PC-3 (cell line): ENCODE measurements around the gene DOCK10. TPM values are rescaled to one million over a fixed set of nuclear protein-coding genes. Genes with fewer than 3 reads are reported as not detected.

Experiments
- ATAC-seq: fragments of 200-7000 bp; cut with Tn5 transposase; 2 replicates; pipeline ENCODE4 v1.9.1; 2020; ENCODE audit warnings: mild to moderate bottlenecking, moderate library complexity
- BruUV-seq: library from RNA; stranded (reverse); fragments of 400-500 nt; replicated peaks from 2 replicates; lab custom pipeline; 2021; lab: Mats Ljungman, UMichigan
- CTCF ChIA-PET: fragments of 300-600 bp; sonication (Branson Sonifier 250); formaldehyde crosslinking; loops from one replicate; lab custom pipeline; 2022; ENCODE audit warnings: antibody characterized with exemption; lab: Charles Lee
- POLR2A ChIA-PET: fragments of 300-600 bp; sonication (Branson Sonifier 250); formaldehyde crosslinking; loops from one replicate; lab custom pipeline; 2022; ENCODE audit warnings: antibody characterized with exemption; ENCODE audit not compliant: unreplicated experiment; lab: Charles Lee
- DNase-seq: peaks from one replicate; pipeline ENCODE4 v3.0.0-alpha.2; 2015
- H2AFZ ChIP-seq: fragments of 300-600 bp; sonication (generic); 2 replicates; pipeline ENCODE4 v1.6.0; 2016; ENCODE audit warnings: antibody characterized with exemption, low read length
- H3F3A ChIP-seq: fragments of 300-600 bp; sonication (generic); one replicate; pipeline ENCODE4 v1.6.0; 2017; ENCODE audit warnings: antibody characterized with exemption, low read length, control low read depth, mild to moderate bottlenecking; ENCODE audit not compliant: unreplicated experiment
- H3K27ac ChIP-seq: fragments of 300-600 bp; sonication (generic); 2 replicates; pipeline ENCODE4 v1.5.1; 2016; ENCODE audit warnings: mild to moderate bottlenecking, low read length
- H3K27me3 ChIP-seq: fragments of 300-600 bp; sonication (generic); 2 replicates; pipeline ENCODE4 v1.6.1; 2016; ENCODE audit warnings: low read length, mixed read lengths
- H3K36me3 ChIP-seq: fragments of 300-600 bp; sonication (generic); 2 replicates; pipeline ENCODE4 v1.6.1; 2016; ENCODE audit warnings: low read depth, mixed run types, low read length, mixed read lengths
- H3K4me1 ChIP-seq: fragments of 300-600 bp; sonication (generic); 2 replicates; pipeline ENCODE4 v1.5.1; 2016; ENCODE audit warnings: low read length; ENCODE audit not compliant: insufficient read depth
- H3K4me2 ChIP-seq: fragments of 300-600 bp; sonication (generic); 2 replicates; pipeline ENCODE4 v1.6.0; 2016; ENCODE audit warnings: low read length
- H3K4me3 ChIP-seq: fragments of 300-600 bp; sonication (generic); 2 replicates; pipeline ENCODE4 v1.5.1; 2016; ENCODE audit warnings: mild to moderate bottlenecking, low read length, mixed read lengths
- H3K79me2 ChIP-seq: fragments of 300-600 bp; sonication (generic); 2 replicates; pipeline ENCODE4 v1.6.1; 2017; ENCODE audit warnings: low read length, mixed read lengths
- H3K9ac ChIP-seq: fragments of 300-600 bp; sonication (generic); 2 replicates; pipeline ENCODE4 v1.6.0; 2016; ENCODE audit warnings: mild to moderate bottlenecking, low read length
- H3K9me2 ChIP-seq: fragments of 300-600 bp; sonication (generic); replicated peaks from 2 replicates; pipeline ENCODE4 v1.6.1; 2016; ENCODE audit warnings: mixed run types, low read length, mixed read lengths
- H3K9me3 ChIP-seq: fragments of 300-600 bp; sonication (generic); 2 replicates; pipeline ENCODE4 v1.6.1; 2016; ENCODE audit warnings: low read length, mixed read lengths
- H4K20me1 ChIP-seq: fragments of 300-600 bp; sonication (generic); 2 replicates; pipeline ENCODE4 v1.6.1; 2016; ENCODE audit warnings: low read length, mixed read lengths
- CTCF ChIP-seq: fragments of 300-600 bp; sonication (generic); conservative IDR thresholded peaks from 2 replicates; pipeline ENCODE4 v1.5.1; 2017; ENCODE audit warnings: antibody characterized with exemption, low read depth, mild to moderate bottlenecking, low read length
- EZH2 ChIP-seq: fragments of 300-600 bp; sonication (generic); IDR thresholded peaks from one replicate; pipeline ENCODE4 v1.6.1; 2017; ENCODE audit warnings: antibody characterized with exemption, mild to moderate bottlenecking, low read length; ENCODE audit not compliant: unreplicated experiment
- EZH2phosphoT487 ChIP-seq: fragments of 300-600 bp; sonication (generic); IDR thresholded peaks from 2 replicates; pipeline ENCODE4 v1.6.1; 2018; ENCODE audit warnings: mild to moderate bottlenecking, antibody characterized with exemption, low read length, borderline replicate concordance
- intact Hi-C: fragments of 100-400 bp; cut with micrococcal nuclease; formaldehyde crosslinking; loops from 2 replicates; pipeline ENCODE4 v1.9.0; 2023
- total RNA-seq: library from RNA; depleted of rRNA; stranded (reverse); fragments of >200 nt; gene quantifications from 2 replicates; pipeline ENCODE4 v1.2.3, GENCODE V29; 2014

DOCK10 gene
- total RNA-seq, 1 experiment from 2014 or later = 23.1 TPM

GRCh38 chr2:224986477-224986876, 55.8 kb downstream of the DOCK10 start:
- no peaks in the 10 kb centered on the region for H3K79me2 ChIP-seq
- H3K4me3 ChIP-seq = no peak overlapping the region
- H3K9ac ChIP-seq = no peak overlapping the region
- H4K20me1 ChIP-seq = no peaks in the 10 kb centered on the region; the same call in 1 of the 2 replicates
- intact Hi-C loops = no loop called here
- H3K9me3 ChIP-seq = no peaks in the 10 kb centered on the region
- no peak for ATAC-seq
- POLR2A ChIA-PET = no interaction called here
- no peak overlapping the region for H3K27ac ChIP-seq
- H2AFZ ChIP-seq = no peak overlapping the region
- no peak overlapping the region for H3K4me2 ChIP-seq
- H3K4me1 ChIP-seq = no peaks in the 10 kb centered on the region; the same call in 1 of the 2 replicates
- H3K36me3 ChIP-seq = no peaks in the 10 kb centered on the region
- CTCF ChIA-PET = no interaction called here
- no peak for DNase-seq
- no peaks in the 10 kb centered on the region for H3K9me2 ChIP-seq
- H3K27me3 ChIP-seq = no peaks in the 10 kb centered on the region
- no TSS peak for BruUV-seq
- TF ChIP-seq CTCF (no peak), EZH2 (no peak), EZH2phosphoT487 (no peak)
- H3F3A ChIP-seq = no peaks in the 10 kb centered on the region

GRCh38 chr2:224984637-224985036, 57.6 kb downstream of the DOCK10 start:
- Histone ChIP-seq H3K4me1 (no peaks in the 10 kb centered on the region; the same call in 1 of the 2 replicates), H3K36me3 (no peaks in the 10 kb centered on the region), H3F3A (no peaks in the 10 kb centered on the region), H3K9ac (no peak overlapping the region), H3K79me2 (no peaks in the 10 kb centered on the region), H3K27me3 (no peaks in the 10 kb centered on the region), H3K9me3 (no peaks in the 10 kb centered on the region), H3K4me2 (no peak overlapping the region), H2AFZ (no peak overlapping the region), H4K20me1 (no peaks in the 10 kb centered on the region; the same call in 1 of the 2 replicates), H3K4me3 (no peak overlapping the region), H3K27ac (no peak overlapping the region), H3K9me2 (no peaks in the 10 kb centered on the region)
- CTCF ChIA-PET = no interaction called here
- BruUV-seq = no TSS peak
- ATAC-seq (no peak), DNase-seq (no peak)
- POLR2A ChIA-PET = no interaction called here
- TF ChIP-seq EZH2 (no peak), EZH2phosphoT487 (no peak), CTCF (no peak)
- intact Hi-C loops = no loop called here

- TF ChIP-seq EZH2phosphoT487 (no peak), EZH2 (no peak), CTCF (no peak)
- Histone ChIP-seq H3K9me2 (no peaks in the 10 kb centered on the region), H3K27me3 (no peaks in the 10 kb centered on the region), H3K4me2 (no peak overlapping the region), H3K36me3 (no peaks in the 10 kb centered on the region), H3K9ac (no peak overlapping the region), H3F3A (no peaks in the 10 kb centered on the region), H3K79me2 (no peaks in the 10 kb centered on the region), H4K20me1 (no peaks in the 10 kb centered on the region; the same call in 1 of the 2 replicates), H3K27ac (no peak overlapping the region), H2AFZ (no peak overlapping the region), H3K4me3 (no peak overlapping the region), H3K9me3 (no peaks in the 10 kb centered on the region), H3K4me1 (no peaks in the 10 kb centered on the region; the same call in 1 of the 2 replicates)
- ChIA-PET CTCF (no interaction called here), POLR2A (no interaction called here)
- intact Hi-C loops = no loop called here
- ATAC-seq = no peak
- no peak for DNase-seq
- BruUV-seq = no TSS peak
These were observed 58.3 kb downstream of the DOCK10 start for GRCh38 chr2:224983712-224984554.
